ENCODE results near the gene DEPDC4.

DNA sequence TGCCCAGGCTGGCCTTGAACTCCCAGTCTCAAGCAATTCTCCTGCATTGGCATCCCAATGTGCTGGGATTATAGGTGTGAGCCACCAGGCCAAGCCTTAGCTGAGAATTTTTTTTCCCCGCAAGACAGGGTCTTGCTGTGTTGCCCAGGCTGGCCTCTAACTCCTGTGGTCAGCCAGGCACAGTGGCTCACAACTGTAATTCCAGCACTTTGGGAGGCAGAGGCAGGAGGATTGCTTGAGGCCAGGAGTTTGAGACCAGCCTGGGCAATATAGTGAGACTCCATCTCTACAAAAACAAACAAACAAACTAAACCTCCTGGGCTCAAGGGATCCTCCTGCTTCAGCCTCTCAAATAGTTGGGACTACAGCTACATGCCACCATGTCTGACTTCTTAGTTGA is 27.3 kb downstream of the DEPDC4 start:
- no peak for TF ChIP-seq CTCF (IDR thresholded peaks at IDR 0.05)
- TF ChIP-seq ZFX (IDR thresholded peaks at IDR 0.05; ENCODE audit: borderline replicate concordance) = no peak

Data from 22Rv1 (cell line).